HEK293 (cell line): Measurements from ENCODE around the gene NATD1.

Source experiments
- SALL2 ChIP-seq: fragments of 450-650 bp; formaldehyde crosslinking; IDR thresholded peaks from 2 replicates; pipeline ENCODE4 v1.5.0; 2017; ENCODE audit warnings: missing biosample characterization, mild to moderate bottlenecking, missing genetic modification characterization, borderline replicate concordance
- ZBTB7A ChIP-seq: fragments of 450-650 bp; formaldehyde crosslinking; IDR thresholded peaks from 2 replicates; pipeline ENCODE4 v1.5.1; 2016; ENCODE audit warnings: low read depth, missing biosample characterization, missing genetic modification characterization
- ZSCAN30 ChIP-seq: fragments of 450-650 bp; IDR thresholded peaks from 2 replicates; pipeline ENCODE4 v1.5.1; 2018; ENCODE audit warnings: missing biosample characterization, mild to moderate bottlenecking, missing genetic modification characterization, moderate library complexity
- TF ChIP-seq, protein P1 (sequence below): fragments of 450-650 bp; formaldehyde crosslinking; IDR thresholded peaks from 2 replicates; pipeline ENCODE4 v1.5.1; 2016; ENCODE audit warnings: missing biosample characterization, missing genetic modification characterization
- TF ChIP-seq, protein P2 (sequence below): fragments of 450-650 bp; formaldehyde crosslinking; IDR thresholded peaks from 2 replicates; pipeline ENCODE4 v1.5.1; 2016; ENCODE audit warnings: missing biosample characterization, missing genetic modification characterization
- TF ChIP-seq, protein P3 (sequence below): fragments of 450-650 bp; formaldehyde crosslinking; IDR thresholded peaks from 2 replicates; pipeline ENCODE4; 2016; ENCODE audit warnings: missing biosample characterization, missing genetic modification characterization

DNA sequence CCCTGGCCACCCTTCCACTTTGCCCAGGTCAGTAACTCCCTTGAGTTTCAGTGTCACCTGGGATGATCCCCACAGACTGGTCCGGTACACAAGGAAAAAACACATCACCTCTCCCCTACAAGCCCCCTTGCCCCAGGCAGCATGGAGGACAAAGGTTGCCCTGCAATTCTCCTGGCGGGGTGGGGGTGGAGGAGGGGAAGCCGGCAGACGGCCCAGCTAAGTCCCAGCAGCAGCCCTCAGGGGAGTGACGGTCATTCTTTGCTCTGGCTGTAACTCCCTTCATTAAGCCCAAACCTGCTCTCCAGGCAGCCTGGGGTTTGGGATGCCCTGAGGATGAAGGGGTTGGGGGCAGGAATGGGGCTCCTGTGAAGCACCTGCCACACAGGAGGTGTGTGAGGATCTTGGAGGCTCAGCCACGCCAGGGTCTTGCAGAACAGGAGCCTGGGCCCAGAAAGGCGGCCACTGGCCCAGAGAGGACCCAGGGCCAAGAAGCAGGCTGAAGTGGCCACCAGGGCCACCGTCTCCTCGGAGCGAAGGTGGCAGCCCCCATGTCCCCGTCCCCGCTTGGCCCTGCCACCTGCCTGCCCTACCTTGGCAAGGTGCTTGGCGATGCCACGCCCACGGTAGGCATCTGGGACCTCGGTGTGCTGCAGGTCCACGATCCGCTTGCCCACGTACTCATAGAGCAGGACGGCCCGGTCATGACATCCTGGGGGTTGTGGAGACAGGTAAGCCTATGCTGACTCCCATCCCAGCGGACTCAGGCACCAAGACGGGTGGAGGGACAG lies 9.5 kb downstream of the NATD1 start:
- TF ChIP-seq, protein P1, sequence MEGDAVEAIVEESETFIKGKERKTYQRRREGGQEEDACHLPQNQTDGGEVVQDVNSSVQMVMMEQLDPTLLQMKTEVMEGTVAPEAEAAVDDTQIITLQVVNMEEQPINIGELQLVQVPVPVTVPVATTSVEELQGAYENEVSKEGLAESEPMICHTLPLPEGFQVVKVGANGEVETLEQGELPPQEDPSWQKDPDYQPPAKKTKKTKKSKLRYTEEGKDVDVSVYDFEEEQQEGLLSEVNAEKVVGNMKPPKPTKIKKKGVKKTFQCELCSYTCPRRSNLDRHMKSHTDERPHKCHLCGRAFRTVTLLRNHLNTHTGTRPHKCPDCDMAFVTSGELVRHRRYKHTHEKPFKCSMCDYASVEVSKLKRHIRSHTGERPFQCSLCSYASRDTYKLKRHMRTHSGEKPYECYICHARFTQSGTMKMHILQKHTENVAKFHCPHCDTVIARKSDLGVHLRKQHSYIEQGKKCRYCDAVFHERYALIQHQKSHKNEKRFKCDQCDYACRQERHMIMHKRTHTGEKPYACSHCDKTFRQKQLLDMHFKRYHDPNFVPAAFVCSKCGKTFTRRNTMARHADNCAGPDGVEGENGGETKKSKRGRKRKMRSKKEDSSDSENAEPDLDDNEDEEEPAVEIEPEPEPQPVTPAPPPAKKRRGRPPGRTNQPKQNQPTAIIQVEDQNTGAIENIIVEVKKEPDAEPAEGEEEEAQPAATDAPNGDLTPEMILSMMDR (tag by site-specific recombination), result no peak
- TF ChIP-seq SALL2, result no peak
- TF ChIP-seq, protein P2, sequence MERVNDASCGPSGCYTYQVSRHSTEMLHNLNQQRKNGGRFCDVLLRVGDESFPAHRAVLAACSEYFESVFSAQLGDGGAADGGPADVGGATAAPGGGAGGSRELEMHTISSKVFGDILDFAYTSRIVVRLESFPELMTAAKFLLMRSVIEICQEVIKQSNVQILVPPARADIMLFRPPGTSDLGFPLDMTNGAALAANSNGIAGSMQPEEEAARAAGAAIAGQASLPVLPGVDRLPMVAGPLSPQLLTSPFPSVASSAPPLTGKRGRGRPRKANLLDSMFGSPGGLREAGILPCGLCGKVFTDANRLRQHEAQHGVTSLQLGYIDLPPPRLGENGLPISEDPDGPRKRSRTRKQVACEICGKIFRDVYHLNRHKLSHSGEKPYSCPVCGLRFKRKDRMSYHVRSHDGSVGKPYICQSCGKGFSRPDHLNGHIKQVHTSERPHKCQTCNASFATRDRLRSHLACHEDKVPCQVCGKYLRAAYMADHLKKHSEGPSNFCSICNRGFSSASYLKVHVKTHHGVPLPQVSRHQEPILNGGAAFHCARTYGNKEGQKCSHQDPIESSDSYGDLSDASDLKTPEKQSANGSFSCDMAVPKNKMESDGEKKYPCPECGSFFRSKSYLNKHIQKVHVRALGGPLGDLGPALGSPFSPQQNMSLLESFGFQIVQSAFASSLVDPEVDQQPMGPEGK (tag by site-specific recombination), result no peak
- no peak for TF ChIP-seq ZBTB7A
- TF ChIP-seq, protein P3, sequence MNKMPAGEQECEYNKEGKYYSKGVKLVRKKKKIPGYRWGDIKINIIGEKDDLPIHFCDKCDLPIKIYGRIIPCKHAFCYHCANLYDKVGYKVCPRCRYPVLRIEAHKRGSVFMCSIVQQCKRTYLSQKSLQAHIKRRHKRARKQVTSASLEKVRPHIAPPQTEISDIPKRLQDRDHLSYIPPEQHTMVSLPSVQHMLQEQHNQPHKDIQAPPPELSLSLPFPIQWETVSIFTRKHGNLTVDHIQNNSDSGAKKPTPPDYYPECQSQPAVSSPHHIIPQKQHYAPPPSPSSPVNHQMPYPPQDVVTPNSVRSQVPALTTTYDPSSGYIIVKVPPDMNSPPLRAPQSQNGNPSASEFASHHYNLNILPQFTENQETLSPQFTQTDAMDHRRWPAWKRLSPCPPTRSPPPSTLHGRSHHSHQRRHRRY (tag by site-specific recombination), result no peak
- no peak for TF ChIP-seq ZSCAN30 (tag by site-specific recombination)
